Hypothalamus (tissue), 51 donors: ENCODE results near the gene SLC39A11.
"Not testable (repeated sequence)": the region's sequence is repeated elsewhere in the genome, so short reads cannot be mapped to it uniquely, and the experiment has no call there.

Experiments
- DNase-seq, 51 donors: peaks; one replicate each; lab custom pipeline; 2025; lab: John Stamatoyannopoulos, UW

Gene SLC39A11

DNA sequence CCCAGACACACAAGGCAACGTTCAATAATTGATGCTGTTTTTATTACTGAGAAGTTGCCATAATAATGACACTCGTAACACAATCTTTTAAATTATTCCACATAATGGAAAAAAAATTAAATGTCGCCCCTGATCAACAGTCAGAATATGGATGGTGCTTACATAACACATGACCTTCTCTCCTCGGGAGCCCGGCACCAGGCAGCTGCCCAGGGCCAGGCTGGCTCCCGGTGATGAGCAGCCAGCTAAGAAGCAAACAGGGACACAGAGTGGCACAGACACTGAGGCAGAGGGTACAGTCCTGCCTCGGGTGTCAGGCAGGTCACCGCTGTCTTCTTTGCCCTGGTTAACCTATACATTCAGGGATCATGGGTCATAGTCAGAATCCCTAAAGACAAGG, 137.9 kb downstream of the SLC39A11 start:
- DNase-seq, result peak in 5 of 51 donors; percentile 11 to 25 (median 22)

- DNase-seq, result no peak
Observed at GRCh38 chr17:72953621-72954020, 138.9 kb downstream of the SLC39A11 start.

DNA sequence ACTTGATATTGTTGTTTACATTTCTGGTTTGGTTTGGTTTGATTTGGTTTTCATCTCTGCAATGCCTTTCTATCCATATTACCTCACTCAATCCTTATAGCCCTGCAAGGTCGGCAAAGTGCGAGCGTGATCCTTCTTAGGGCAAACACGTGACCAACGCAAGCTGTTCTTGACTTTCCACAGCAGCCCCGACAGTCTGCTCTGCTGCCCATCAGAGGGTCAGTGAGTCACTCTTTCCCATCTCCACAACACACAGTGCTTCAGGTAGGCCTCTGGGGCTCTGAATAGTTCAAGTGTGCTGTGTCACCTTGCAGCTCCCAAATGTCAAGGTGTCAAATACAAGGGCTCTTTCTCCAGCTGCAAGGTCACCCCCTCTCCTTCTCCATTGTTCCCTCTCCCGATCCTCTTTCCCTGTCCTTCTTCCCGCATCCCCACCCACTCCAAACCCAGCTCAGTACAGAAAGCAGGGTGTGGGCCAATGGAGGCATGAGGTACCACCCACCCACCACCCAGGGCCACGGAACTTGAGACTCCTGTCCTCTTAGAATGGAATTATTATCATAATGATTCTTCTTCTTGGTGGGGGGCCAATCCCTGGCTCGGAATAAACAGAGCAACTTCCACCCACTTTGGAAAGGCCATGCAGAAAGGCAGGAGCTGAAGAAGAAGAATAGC, 139.7 kb downstream of the SLC39A11 start:
- DNase-seq, result no peak

DNA sequence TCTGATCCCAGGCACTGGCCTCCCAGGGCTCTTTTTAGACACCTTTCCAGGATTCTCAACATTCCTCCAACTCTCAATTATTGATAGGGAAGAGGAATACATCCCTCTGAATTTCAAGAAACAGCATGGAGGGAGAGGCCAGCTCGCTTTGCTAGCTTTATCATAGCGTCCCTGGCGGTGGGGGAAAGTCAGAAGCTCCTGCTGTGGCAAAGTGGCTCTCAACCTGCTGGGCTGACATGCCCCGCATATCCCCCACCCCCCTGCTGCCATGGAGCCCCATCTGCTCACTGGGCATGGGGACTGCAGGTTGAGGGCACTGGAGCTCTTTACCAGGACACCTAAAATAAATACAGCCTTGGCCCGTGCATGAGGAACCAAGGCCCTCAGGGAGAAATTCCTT, 140.3 kb downstream of the SLC39A11 start:
- DNase-seq, result no peak

DNA sequence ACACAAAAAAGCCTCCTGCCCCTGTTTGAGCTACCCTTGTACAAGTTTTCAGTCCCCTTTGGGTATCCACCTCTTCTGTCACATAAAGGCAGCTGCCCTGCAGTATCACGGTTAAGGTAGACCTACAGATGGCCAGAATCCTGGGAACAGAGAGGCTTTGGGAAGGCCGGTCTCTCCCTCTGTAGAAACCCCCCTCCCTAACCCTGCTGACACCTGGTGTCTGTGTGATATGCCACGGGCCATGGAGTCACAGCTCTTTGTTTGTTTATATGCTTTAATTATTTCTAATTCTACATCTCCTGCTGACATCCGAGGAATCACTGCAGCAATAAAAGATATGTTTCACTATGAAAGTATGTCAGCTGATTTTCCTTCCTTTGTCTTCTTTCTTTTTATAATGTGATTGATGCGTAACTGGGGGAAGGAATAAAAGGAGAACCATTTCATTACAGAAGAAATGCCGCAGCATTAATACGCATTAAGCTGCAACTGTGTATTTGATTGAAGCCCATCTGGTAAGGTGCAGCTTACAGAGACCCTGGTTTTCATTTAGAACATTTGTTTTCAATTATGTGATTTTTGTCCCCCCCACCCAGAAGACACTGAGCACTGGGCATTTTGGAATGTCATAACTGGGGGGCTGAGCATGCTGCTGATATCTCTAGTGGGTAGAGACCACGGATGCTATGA, 142.1 kb downstream of the SLC39A11 start:
- no peak for DNase-seq

GRCh38 chr17:72948115-72948514, 144.4 kb downstream of the SLC39A11 start:
- DNase-seq, result no peak

GRCh38 chr17:72947475-72947874, 145.0 kb downstream of the SLC39A11 start:
- peak in 1 of 51 donors; percentile 59 for DNase-seq

- DNase-seq, result no peak
Observed at GRCh38 chr17:72946696-72947095, 145.8 kb downstream of the SLC39A11 start.

DNA sequence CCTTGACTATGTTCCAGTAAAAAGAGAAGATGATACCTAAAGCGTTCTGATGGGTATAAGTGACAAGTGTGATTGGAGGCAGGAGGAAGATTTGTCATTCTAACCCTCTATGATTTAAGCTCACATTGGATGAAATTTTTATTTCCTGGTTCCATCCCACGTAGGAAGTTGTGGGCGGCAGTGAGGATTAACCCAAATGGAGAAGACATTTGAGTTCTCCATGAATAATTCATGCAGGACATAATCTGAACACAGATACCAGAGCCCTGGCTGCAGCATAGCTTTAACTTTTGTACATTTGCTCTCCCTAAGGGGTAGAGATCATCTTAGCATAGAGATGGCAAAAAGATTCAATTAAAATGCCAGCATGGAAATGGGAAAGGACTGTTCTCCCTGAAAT, 146.3 kb downstream of the SLC39A11 start:
- DNase-seq, result no peak

DNA sequence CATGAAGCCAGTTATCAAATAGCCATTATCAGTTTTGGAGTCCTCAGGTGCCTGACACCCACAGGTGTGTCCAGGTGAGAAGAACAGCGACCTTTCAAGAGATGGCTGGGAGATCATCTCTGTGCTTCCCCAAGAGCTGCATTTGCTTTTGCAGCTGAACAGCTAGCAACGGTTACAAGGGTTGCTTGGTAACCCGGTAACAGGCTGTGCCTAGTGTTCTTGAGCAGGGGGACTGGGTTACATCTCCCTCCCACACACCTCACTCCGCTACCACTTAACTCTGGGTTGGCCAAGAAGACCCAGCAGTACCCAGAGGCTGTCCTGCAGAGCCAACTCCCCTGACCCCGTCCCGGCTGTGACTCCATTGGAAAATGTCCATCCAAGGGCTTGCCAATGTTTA, 147.0 kb downstream of the SLC39A11 start:
- peak in 3 of 51 donors; percentile 5 to 57 (median 13) for DNase-seq

DNA sequence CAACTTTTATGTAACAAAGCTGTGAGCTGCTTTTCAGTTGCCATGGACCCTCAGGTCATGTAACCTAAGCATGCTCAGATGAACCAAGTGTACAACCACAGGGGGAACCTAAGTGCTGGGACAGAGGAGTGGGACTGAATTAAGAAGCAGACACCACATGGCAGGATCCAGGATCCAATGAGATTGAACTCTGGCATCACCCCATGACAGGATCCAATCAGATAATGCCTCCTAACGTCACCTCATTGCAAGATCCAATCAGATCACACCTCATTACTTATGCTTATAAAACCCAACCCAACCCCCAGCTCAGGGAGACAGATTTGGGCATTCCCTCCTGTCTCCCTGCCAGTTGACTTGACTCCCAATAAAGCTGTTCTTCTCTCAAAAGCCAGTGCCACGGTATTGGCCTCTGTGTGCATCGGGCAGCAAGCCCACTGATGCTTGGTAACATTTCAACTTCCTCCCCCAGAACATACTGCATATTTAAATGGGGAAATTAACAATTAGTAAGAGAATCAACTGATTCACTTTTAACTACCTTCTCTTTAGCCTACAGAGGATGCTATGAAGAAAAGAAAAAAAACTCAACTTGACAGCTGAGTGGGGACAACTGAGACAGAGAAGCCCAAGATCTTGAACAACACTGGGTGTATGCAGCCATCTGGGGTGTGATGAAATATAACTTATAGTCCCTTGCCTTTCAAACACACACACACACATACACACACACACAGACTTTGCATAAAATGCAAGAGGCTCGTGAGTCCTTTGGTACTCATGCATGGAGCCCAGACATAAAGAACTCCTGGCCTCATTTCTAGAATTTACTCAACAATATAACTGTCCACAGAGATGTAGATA, 148.4 kb downstream of the SLC39A11 start:
- peak in 17 of 51 donors; percentile 8 to 38 (median 19) for DNase-seq

DNA sequence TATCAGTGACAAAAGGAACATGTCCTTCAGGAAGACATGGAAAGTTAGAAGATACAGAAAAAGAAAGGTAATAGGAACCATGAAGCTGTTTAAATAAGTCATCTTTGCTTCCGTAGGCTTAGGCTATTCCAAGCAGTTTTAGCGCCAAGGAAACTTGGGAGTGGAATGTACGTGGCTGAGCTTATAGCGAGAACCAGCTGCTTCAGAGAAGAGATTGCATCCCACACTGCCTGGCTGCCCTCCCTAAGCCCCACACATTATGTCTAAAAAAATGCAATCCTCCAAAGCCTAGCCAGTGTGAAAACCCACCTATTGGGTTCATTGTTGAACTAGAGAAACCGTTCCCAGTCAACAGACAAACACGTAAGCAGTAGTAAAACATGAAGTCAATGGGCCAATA, 149.9 kb downstream of the SLC39A11 start:
- DNase-seq, result no peak

GRCh38 chr17:72940496-72940895, 152.0 kb downstream of the SLC39A11 start:
- DNase-seq, result no peak

DNA sequence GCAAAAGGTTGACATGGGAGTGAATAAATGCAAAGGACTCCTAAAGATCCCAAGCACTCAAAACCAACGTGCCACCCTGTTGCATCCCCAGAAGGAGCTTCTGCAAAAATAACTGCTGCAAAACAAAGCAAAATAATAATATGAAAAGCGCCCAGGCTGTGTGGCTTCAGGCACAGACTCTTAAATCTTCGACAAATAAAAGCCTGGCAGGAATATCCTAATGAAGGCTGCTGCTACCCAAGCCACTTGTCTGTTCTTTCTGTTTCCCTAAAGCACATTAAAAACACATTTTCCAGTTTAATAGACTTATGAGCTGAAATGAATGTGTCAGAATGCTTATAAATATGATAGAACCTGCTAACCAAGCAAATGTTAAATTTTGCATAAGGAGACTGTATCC, 154.0 kb downstream of the SLC39A11 start:
- no peak for DNase-seq

DNA sequence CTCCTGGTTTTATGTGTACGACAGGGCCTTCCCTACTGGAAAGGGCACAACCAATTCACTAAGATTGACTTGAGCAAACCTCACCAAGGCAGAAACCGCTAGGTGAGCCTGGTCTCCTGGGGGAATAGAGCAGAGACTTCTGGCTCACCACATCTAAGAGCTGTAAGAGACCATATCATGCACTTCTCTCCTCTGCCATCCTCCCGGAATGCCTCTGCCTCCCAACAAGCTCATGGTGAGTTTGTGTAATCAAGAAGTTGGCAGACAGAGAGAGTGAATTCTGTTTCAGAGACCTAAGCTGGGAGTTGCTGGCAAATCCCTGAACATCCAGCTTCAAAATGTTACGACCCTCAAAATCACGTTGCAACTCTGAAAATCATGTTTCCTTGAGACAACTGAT, 154.8 kb downstream of the SLC39A11 start:
- DNase-seq, result peak in 1 of 51 donors; percentile 20

- not testable (repeated sequence) for DNase-seq
Observed at GRCh38 chr17:72937254-72937653, 155.2 kb downstream of the SLC39A11 start.

DNA sequence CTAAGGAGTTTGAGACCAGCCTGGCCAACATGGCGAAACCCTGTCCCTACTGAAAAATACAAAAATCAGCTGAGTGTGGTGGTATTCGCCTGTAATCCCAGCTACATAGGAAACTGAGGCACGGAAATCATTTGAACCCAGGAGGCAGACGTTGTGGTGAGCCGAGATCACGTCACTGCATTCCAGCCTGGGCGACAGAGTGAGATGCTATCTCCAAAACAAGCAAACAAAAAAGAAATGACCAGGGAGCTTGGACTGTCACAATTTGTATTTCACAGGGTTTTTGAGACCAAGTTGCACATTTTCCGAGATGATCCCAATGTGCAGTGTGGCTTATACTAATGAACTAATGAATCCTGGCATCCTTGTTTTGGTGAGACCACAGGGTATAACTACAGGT, 156.5 kb downstream of the SLC39A11 start:
- DNase-seq, result no peak

DNA sequence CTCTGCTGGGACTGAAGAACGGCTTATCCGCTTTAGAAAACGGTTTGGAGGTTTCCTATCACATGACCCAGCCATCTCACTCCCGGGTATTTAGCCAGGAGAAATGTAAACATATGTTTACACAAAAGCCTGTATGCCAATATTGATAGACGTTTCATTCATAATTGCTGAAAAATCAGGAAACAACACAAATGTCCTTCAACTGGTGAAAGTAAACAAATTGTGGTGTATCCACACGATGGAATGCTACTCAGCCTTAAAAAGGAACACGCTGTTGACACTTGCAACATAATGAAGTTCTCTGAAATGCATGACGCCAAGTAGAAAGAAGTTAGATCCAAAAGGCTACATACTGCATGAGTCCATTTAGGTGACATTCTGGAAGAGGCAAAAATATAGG, 157.6 kb downstream of the SLC39A11 start:
- DNase-seq, result no peak

DNA sequence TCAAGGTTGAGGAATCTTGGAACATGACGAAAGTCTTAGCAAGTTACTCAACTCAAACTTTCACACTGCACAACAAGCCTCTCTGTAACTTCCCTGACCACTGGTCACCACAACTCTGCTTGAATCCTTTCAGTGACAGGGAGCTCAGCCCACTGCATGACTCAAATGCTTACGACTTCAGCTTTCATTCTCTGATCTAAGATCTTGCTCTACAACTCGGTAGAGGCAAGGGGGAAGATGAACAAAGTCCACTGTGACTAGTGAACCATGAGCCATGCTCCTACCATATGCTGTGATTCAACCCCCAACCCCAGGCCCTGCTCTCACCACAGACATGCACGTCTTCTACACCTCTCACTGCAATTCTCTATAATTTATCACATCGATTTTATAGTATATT, 160.9 kb downstream of the SLC39A11 start:
- no peak for DNase-seq

GRCh38 chr17:72931163-72931562, 161.3 kb downstream of the SLC39A11 start:
- peak in 8 of 51 donors; percentile 8 to 45 (median 16) for DNase-seq

DNA sequence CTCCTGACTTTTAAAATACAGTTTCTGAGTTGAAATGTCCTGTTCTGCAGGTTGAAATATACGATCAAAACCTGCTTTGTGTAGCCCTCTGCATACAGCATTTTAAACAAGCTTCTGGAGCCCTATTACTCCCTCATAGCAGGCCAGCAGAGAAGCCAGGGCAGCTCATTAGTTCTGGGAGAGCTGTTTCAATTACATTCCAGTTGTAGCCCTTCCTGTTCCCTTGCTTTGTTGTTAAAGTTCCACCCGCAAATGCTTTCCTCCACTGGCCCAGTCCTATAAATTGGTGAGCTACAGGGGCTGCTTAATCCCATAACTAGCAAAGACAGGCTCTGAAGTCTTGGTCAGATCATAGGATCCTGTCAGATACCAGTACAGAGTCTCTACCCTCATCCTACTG, 162.5 kb downstream of the SLC39A11 start:
- no peak for DNase-seq
